HG03159 (cell line): Measurements from ENCODE around the gene MSLN.
"Not testable (repeated sequence)": the region's sequence is repeated elsewhere in the genome, so short reads cannot be mapped to it uniquely, and the experiment has no call there.

Experiments used
- ATAC-seq: cut with Tn5 transposase; IDR thresholded peaks from one replicate; pipeline ENCODE4 v1.9.1; 2021; ENCODE audit warnings: mild to moderate bottlenecking, moderate library complexity; ENCODE audit not compliant: unreplicated experiment

Gene MSLN

GRCh38 chr16:760545-761343 lies at the start of gene MSLN:
Gene MSLN (plus strand): TSS chr16:760734. CDS start chr16:762681, 1,947 bp downstream.
- ATAC-seq, result no peak

- ATAC-seq, result no peak
These were observed 49.5 kb upstream of the MSLN start for GRCh38 chr16:711084-711483.

GRCh38 chr16:711548-712320 lies 48.8 kb upstream of the MSLN start:
- no peak for ATAC-seq

GRCh38 chr16:712740-713250 lies 47.7 kb upstream of the MSLN start:
- not testable (repeated sequence) for ATAC-seq

- no peak for ATAC-seq
These were observed 46.5 kb upstream of the MSLN start for GRCh38 chr16:714079-714478.

- ATAC-seq, result no peak
These were observed 45.7 kb upstream of the MSLN start, which contains the start of gene METRN for GRCh38 chr16:714558-715476. Gene METRN (plus strand): TSS chr16:715118. CDS start chr16:715290, 172 bp downstream.

- no peak for ATAC-seq
These were observed 44.9 kb upstream of the MSLN start for GRCh38 chr16:715477-716199.

GRCh38 chr16:716200-716568 lies 44.4 kb upstream of the MSLN start:
- no peak for ATAC-seq

GRCh38 chr16:716768-717325 lies 43.7 kb upstream of the MSLN start:
- ATAC-seq, result no peak

- no peak for ATAC-seq
These were observed 42.9 kb upstream of the MSLN start for GRCh38 chr16:717450-718245.

GRCh38 chr16:718389-718788 lies 42.1 kb upstream of the MSLN start:
- ATAC-seq, result no peak

GRCh38 chr16:718922-719321 lies 41.6 kb upstream of the MSLN start:
- ATAC-seq, result no peak

- ATAC-seq, result no peak
These were observed 40.6 kb upstream of the MSLN start for GRCh38 chr16:719815-720446.

GRCh38 chr16:720447-720989 lies 40.0 kb upstream of the MSLN start:
- peak; percentile 18 for ATAC-seq

- peak; percentile 69 for ATAC-seq
These were observed 39.4 kb upstream of the MSLN start, which contains the start of gene ANTKMT for GRCh38 chr16:720990-721764. Gene ANTKMT (plus strand): TSS chr16:721146. CDS start chr16:721275, 129 bp downstream.

GRCh38 chr16:721765-722540 lies 38.6 kb upstream of the MSLN start:
- no peak for ATAC-seq
